ENCODE measurements around the gene EPHB1.

Gene EPHB1

GRCh38 chr3:134794950-134795745, at the start of gene EPHB1:
TSS of gene EPHB1 (plus strand) at chr3:134795260.
- peak; percentile 46 to 54 (median 54) for DNase-seq (ENCODE audit: low read depth in 3 of 3)

DNA sequence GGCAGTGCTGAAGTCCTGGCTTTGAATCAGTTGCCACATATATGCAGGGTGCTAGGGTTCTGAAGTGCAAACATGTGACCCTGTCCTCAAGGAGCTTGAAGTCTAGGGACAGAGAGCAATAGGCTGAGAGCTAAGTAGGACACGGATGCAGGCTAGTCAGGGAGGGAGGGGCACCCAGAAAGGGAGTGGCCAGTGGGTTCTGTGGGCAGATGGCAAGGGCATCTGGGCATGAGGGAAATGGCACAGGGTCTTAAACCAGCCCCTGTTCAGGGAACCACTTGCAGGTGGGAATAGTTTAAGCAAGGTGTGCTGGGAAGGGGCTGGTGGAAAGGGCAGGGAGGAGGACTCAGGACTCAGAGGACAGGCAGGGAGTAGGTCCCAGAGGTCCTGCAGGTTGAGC, 46.4 kb upstream of the EPHB1 start:
- DNase-seq (ENCODE audit: low read depth in 3 of 3), result no peak

DNA sequence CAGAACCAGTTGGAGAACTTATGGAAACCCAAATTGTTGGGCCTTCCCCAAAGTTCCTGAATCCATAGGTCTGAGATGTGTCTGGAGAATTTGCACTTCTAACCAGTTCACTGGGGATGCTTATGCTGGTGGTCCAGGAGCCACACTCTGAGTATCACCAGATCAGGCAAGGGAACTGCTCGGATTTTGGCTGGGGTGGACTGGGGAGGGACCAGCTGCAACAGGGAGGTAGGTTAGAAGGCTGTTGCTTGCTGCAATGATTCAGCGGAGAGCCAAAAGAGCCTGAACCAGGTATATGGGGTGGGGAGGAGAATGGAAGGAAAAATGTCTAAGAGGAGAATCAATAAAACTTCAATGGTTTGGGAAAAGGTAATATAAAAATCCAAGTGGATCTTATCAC, 45.9 kb upstream of the EPHB1 start:
- no peak for DNase-seq (ENCODE audit: low read depth in 3 of 3)

GRCh38 chr3:134749802-134750553, 45.1 kb upstream of the EPHB1 start:
- DNase-seq (ENCODE audit: low read depth in 3 of 3), result no peak

GRCh38 chr3:134751831-134752230, 43.2 kb upstream of the EPHB1 start:
- no peak for DNase-seq (ENCODE audit: low read depth in 3 of 3)

DNA sequence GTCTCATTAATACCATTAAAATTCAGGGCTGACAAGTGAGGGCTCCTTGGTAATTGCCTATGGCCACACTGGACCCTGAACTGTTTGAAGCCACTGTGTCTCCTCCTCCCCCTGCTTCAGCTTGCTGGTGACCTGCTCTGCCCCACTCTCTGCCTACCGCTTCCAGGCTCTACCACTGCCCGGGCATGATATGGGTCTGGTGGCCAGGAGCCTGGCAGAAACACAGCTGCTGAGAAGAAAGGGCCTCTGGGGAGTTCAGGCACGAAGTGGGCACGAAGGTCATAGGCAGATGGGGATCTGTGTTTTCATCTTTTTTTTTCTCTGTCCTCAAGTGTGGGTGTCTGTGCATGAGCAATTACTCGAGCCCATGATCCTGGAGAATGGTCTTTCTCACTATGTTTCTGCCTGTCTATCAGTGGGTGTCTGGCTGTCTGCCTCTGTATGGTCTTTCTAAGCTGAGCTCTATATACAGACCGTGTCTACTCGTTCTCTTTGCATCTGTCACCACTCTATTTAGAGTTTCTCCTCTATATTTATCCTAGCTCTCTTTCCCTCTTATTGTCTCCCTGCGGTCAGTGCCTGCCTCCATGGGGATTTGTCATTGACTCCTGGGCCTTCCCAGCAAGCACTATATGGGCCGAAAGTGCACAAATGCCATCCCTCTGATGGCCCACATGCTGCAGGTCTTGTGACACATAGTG, 42.1 kb upstream of the EPHB1 start:
- DNase-seq (ENCODE audit: low read depth in 3 of 3), result no peak

- DNase-seq (ENCODE audit: low read depth in 3 of 3), result no peak
These were observed 40.9 kb upstream of the EPHB1 start for GRCh38 chr3:134753999-134754742.

- peak; percentile 2 to 17 (median 15) for DNase-seq (ENCODE audit: low read depth in 3 of 3)
These were observed 40.1 kb upstream of the EPHB1 start for GRCh38 chr3:134754768-134755559.

DNA sequence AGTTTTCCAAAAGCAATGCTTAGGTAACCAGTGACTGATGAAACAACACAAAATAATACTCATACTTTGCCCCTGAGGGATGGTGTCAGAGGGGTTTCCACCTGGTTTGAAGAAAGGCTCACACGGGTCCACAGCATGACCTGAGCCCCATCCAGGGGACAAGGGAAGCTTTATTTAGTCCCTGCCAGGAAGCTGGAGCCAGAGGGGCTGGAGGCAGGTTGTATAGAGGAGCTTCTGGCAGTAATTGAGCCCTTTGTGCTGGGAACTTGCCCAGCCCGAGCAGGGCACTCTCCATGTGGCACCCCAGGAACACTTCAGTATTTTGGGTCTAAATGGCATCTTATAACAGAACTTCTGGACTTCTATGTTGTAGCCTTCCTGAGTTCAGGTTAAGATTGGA, 39.2 kb upstream of the EPHB1 start:
- DNase-seq (ENCODE audit: low read depth in 3 of 3), result no peak

DNA sequence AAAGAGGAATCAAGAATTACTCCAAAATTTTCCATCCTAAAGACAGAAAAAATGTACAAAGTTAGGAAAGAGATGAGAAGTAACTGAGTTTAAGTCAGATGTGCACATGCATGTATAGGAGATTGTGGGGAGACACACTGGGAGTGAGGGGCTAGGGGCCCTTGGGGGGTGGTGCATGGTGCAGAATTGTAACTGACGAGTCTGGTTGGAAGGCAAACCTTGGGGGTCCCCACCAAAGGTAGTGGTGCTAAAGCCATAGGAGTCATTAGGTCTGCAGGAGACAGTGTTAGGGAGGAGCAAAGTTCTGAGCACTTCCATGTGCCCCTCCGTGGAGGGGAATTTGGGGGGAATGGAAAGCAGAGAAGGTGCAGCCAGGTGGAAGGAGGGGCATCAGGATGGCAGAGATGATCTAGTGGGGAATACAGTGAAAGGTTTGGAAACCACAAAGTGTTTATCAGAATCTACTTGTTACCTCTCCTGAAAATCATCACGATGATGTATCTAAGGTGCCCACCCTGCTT, 37.5 kb upstream of the EPHB1 start:
- DNase-seq (ENCODE audit: low read depth in 3 of 3), result no peak

- no peak for DNase-seq (ENCODE audit: low read depth in 3 of 3)
These were observed 33.8 kb upstream of the EPHB1 start for GRCh38 chr3:134761213-134761612.

GRCh38 chr3:134762016-134762415, 33.0 kb upstream of the EPHB1 start:
- DNase-seq (ENCODE audit: low read depth in 3 of 3), result no peak

- DNase-seq (ENCODE audit: low read depth in 3 of 3), result no peak
These were observed 29.6 kb upstream of the EPHB1 start for GRCh38 chr3:134765468-134765867.

- no peak for DNase-seq (ENCODE audit: low read depth in 3 of 3)
These were observed 28.8 kb upstream of the EPHB1 start for GRCh38 chr3:134766290-134766689.

- DNase-seq (ENCODE audit: low read depth in 3 of 3), result no peak
These were observed 26.9 kb upstream of the EPHB1 start for GRCh38 chr3:134768116-134768515.

- no peak for DNase-seq (ENCODE audit: low read depth in 3 of 3)
These were observed 26.2 kb upstream of the EPHB1 start for GRCh38 chr3:134768837-134769236.

GRCh38 chr3:134769287-134769868, 25.7 kb upstream of the EPHB1 start:
- no peak for DNase-seq (ENCODE audit: low read depth in 3 of 3)

GRCh38 chr3:134772011-134772410, 23.0 kb upstream of the EPHB1 start:
- DNase-seq (ENCODE audit: low read depth in 3 of 3), result no peak

DNA sequence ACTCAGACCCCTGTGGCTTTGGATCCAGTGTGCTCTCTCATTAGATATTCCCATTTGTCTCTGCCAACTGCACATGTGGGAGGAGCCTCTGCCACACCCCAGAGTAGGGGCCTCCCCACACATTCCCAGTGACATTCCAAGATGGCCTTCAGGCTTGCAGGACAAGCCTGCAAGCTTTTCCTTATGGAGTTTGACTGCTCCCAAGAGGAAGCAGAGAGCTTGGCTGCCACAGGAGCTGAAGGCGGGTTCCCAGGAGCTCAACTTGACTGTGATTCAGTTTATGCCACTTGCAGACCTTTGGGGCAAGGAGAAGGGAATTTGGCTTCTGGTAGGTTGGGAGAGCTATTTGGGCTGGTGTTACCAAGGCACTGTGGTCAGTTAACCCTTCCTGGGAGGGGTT, 22.5 kb upstream of the EPHB1 start:
- DNase-seq (ENCODE audit: low read depth in 3 of 3), result no peak

- no peak for DNase-seq (ENCODE audit: low read depth in 3 of 3)
These were observed 19.2 kb upstream of the EPHB1 start for GRCh38 chr3:134775831-134776230.
